HepG2 (cell line): ENCODE measurements around the gene RAB43. TPM values are rescaled to one million over a fixed set of nuclear protein-coding genes. Genes with fewer than 3 reads are reported as not detected.

Experiments
- ATF3 ChIP-seq: sonication (generic); formaldehyde crosslinking; IDR thresholded peaks from 2 replicates; pipeline ENCODE4 v1.4.0; 2020; ENCODE audit warnings: missing genetic modification reagents
- ELF3 ChIP-seq: IDR thresholded peaks from 2 replicates; pipeline ENCODE4 v1.6.1; 2016; ENCODE audit warnings: missing genetic modification reagents, missing compliant biosample characterization
- FOSL1 ChIP-seq: sonication (generic); formaldehyde crosslinking; IDR thresholded peaks from 2 replicates; pipeline ENCODE4 v1.9.0; 2021; ENCODE audit warnings: missing genetic modification reagents, borderline replicate concordance
- IKZF4 ChIP-seq: sonication (generic); formaldehyde crosslinking; IDR thresholded peaks from 2 replicates; pipeline ENCODE4 v1.5.1; 2020; ENCODE audit warnings: borderline replicate concordance, mild to moderate bottlenecking, low read depth, missing genetic modification reagents; ENCODE audit errors: not compliant biosample characterization
- JARID2 ChIP-seq: sonication (generic); formaldehyde crosslinking; IDR thresholded peaks from 2 replicates; pipeline ENCODE4 v1.8.1; 2023; ENCODE audit warnings: missing genetic modification reagents, inconsistent platforms; ENCODE audit not compliant: insufficient replicate concordance
- KAT8 ChIP-seq: IDR thresholded peaks from 2 replicates; pipeline ENCODE4 v1.6.1; 2016; ENCODE audit warnings: missing genetic modification reagents, missing compliant biosample characterization
- MIER3 ChIP-seq: IDR thresholded peaks from 2 replicates; pipeline ENCODE4 v1.6.1; 2016; ENCODE audit warnings: missing compliant biosample characterization, borderline replicate concordance
- PRMT3 ChIP-seq: sonication (generic); formaldehyde crosslinking; IDR thresholded peaks from 2 replicates; pipeline ENCODE4 v1.8.1; 2022; ENCODE audit warnings: low read depth, mild to moderate bottlenecking, moderate library complexity, missing genetic modification reagents, borderline replicate concordance
- PTBP1 ChIP-seq: fragments of 200-400 bp; formaldehyde crosslinking; IDR thresholded peaks from 2 replicates; pipeline ENCODE4 v1.6.1; 2018; ENCODE audit warnings: low read length, low read depth; ENCODE audit not compliant: poor library complexity, severe bottlenecking
- SIX1 ChIP-seq: sonication (generic); formaldehyde crosslinking; IDR thresholded peaks from 2 replicates; pipeline ENCODE4 v1.4.0; 2020; ENCODE audit warnings: missing genetic modification reagents, borderline replicate concordance
- SYNCRIP ChIP-seq: fragments of 200-400 bp; formaldehyde crosslinking; IDR thresholded peaks from 2 replicates; pipeline ENCODE4 v1.6.1; 2018; ENCODE audit warnings: mild to moderate bottlenecking, low read depth, low read length; ENCODE audit not compliant: insufficient read depth
- TCF12 ChIP-seq, 2 experiments: fragments of 450-650 bp in 1 of 2; sonication (generic) in 1 of 2; formaldehyde crosslinking in 1 of 2; IDR thresholded peaks; 2 replicates each; pipeline versions ENCODE4 v1.6.1 to v1.8.0; 2017 to 2022; ENCODE audit warnings: antibody characterized with exemption in 1 of 2, mild to moderate bottlenecking in 1 of 2, missing genetic modification reagents in 1 of 2, moderate library complexity in 1 of 2
- ZFP36L1 ChIP-seq: sonication (generic); formaldehyde crosslinking; IDR thresholded peaks from 2 replicates; pipeline ENCODE4 v1.8.0; 2022; ENCODE audit warnings: mild to moderate bottlenecking, missing genetic modification reagents, moderate library complexity
- ZFX ChIP-seq: sonication (generic); formaldehyde crosslinking; IDR thresholded peaks from 2 replicates; pipeline ENCODE4 v1.4.0; 2020; ENCODE audit warnings: mild to moderate bottlenecking, low read depth, missing genetic modification reagents, moderate library complexity
- ZNF138 ChIP-seq: sonication (generic); formaldehyde crosslinking; IDR thresholded peaks from 2 replicates; pipeline ENCODE4 v1.5.0; 2020; ENCODE audit warnings: mild to moderate bottlenecking, low read depth, missing genetic modification reagents
- ZNF180 ChIP-seq: sonication (generic); formaldehyde crosslinking; IDR thresholded peaks from 2 replicates; pipeline ENCODE4 v1.4.0; 2020; ENCODE audit warnings: low read depth, missing genetic modification reagents, borderline replicate concordance
- ZNF264 ChIP-seq: sonication (generic); formaldehyde crosslinking; IDR thresholded peaks from 2 replicates; pipeline ENCODE4 v1.4.0; 2020; ENCODE audit warnings: missing genetic modification reagents
- ZNF709 ChIP-seq: sonication (generic); formaldehyde crosslinking; IDR thresholded peaks from 2 replicates; pipeline ENCODE4 v1.5.0; 2020; ENCODE audit warnings: mild to moderate bottlenecking, missing genetic modification reagents
- ZNF773 ChIP-seq: sonication (generic); formaldehyde crosslinking; IDR thresholded peaks from 2 replicates; pipeline ENCODE4 v1.4.0; 2020; ENCODE audit warnings: missing genetic modification reagents, borderline replicate concordance
- polyA plus RNA-seq, 8 experiments: library from polyadenylated mRNA; depleted of rRNA in 3 of 8; stranded (reverse) in 7 of 8; unstranded in 1 of 8; fragments of >200 nt; fragmentation: Illumina TruSeq in 4 of 8; extraction: Trizol in 4 of 8; gene quantifications; 2 replicates each; pipeline versions ENCODE4 v1.2.1 to v1.2.3, GENCODE V29; 2011 to 2016; ENCODE audit warnings: low read depth in 4 of 8, missing spikeins in 1 of 8, mixed read lengths in 1 of 8; ENCODE audit not compliant: insufficient read depth in 1 of 8
- total RNA-seq, 5 experiments: library from RNA; depleted of rRNA; stranded (reverse); fragments of >200 nt; fragmentation: Illumina TruSeq; extraction: Trizol; gene quantifications; 2 replicates each; pipeline ENCODE4 v1.2.3, GENCODE V29; 2016; ENCODE audit warnings: low read depth in 1 of 5
- TF ChIP-seq, protein P1 (sequence below): sonication (generic); formaldehyde crosslinking; IDR thresholded peaks from 2 replicates; pipeline ENCODE4 v1.8.1; 2023; ENCODE audit warnings: mild to moderate bottlenecking, missing genetic modification reagents, borderline replicate concordance
- TF ChIP-seq, protein P2 (sequence below), 2 experiments: sonication (generic) in 1 of 2; formaldehyde crosslinking in 1 of 2; IDR thresholded peaks; 2 replicates each; pipeline versions ENCODE4 v1.6.1 to v1.9.0; 2014 to 2022; ENCODE audit warnings: antibody characterized with exemption in 1 of 2, borderline replicate concordance in 1 of 2, inconsistent platforms in 1 of 2, low read depth in 1 of 2, missing genetic modification reagents in 1 of 2

The RAB43 gene
- total and polyA plus RNA-seq, 2 of the 13 experiments (the other 11 are each of a cell fraction or from before 2014, with no cell fraction given), result 11.8 to 18.4 TPM

DNA sequence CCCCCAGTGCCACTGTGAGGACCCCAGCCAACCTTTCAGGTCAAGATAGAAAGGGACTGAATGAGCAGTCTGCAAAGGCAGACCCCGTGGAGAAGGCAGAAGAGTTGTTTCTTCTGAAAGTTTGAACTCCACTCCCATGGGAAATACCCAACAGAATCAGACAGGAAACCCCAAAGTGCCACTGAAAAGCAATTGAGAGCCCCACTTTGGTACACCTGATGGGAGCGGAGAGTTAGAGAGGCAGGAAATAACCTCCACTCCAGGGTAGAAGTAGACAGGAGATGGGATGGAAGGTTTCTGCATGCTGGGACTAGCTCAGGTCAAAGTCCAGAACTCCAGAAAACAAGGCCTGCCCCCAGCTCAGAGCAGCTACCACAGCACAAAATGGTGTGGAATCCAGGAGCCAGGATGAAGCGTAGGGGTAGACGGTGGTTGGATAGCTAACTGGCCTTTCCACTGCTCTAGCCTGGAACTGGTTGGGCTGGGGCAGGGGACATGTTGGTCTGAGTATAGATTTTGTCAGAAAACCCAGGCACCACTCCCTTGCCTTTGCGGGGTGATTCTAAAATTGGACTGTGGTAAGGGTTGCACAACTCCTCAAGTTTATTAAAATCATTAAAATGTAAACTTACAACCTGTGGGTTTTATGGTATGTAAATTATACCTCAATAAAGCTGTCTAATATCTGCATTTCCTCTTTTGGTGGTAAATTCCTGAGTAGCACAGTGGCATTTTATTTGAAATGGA is 1.9 kb upstream of the RAB43 start (continued):
- TF ChIP-seq ZFP36L1 (CRISPR knock-in tag), result no peak
- TF ChIP-seq, protein P1, sequence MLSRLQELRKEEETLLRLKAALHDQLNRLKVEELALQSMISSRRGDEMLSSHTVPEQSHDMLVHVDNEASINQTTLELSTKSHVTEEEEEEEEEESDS, result no peak
- TF ChIP-seq IKZF4 (CRISPR knock-in tag), result no peak
- TF ChIP-seq ZNF180 (CRISPR knock-in tag), result no peak
- no peak for TF ChIP-seq ATF3
- no peak for TF ChIP-seq PRMT3 (CRISPR knock-in tag)
- peak; percentile 57; the same call in 1 of the 2 replicates for TF ChIP-seq ELF3 (CRISPR knock-in tag)
- no peak for TF ChIP-seq TCF12 (IDR thresholded peaks at IDR 0.05)
- no peak for TF ChIP-seq TCF12 (CRISPR knock-in tag; IDR thresholded peaks at IDR 0.05)
- TF ChIP-seq ZNF773 (CRISPR knock-in tag), result no peak
- no peak for TF ChIP-seq MIER3
- no peak for TF ChIP-seq JARID2
- TF ChIP-seq FOSL1 (CRISPR knock-in tag), result no peak
- no peak for TF ChIP-seq SYNCRIP
- peak; percentile 70 for TF ChIP-seq KAT8 (CRISPR knock-in tag)
- TF ChIP-seq, protein P2, sequence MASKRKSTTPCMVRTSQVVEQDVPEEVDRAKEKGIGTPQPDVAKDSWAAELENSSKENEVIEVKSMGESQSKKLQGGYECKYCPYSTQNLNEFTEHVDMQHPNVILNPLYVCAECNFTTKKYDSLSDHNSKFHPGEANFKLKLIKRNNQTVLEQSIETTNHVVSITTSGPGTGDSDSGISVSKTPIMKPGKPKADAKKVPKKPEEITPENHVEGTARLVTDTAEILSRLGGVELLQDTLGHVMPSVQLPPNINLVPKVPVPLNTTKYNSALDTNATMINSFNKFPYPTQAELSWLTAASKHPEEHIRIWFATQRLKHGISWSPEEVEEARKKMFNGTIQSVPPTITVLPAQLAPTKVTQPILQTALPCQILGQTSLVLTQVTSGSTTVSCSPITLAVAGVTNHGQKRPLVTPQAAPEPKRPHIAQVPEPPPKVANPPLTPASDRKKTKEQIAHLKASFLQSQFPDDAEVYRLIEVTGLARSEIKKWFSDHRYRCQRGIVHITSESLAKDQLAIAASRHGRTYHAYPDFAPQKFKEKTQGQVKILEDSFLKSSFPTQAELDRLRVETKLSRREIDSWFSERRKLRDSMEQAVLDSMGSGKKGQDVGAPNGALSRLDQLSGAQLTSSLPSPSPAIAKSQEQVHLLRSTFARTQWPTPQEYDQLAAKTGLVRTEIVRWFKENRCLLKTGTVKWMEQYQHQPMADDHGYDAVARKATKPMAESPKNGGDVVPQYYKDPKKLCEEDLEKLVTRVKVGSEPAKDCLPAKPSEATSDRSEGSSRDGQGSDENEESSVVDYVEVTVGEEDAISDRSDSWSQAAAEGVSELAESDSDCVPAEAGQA (IDR thresholded peaks at IDR 0.05; ENCODE audit: low read depth), result no peak
- TF ChIP-seq, protein P2 (CRISPR knock-in tag; IDR thresholded peaks at IDR 0.05; ENCODE audit: borderline replicate concordance), result no peak
- no peak for TF ChIP-seq PTBP1
- TF ChIP-seq ZNF709 (CRISPR knock-in tag), result no peak
- TF ChIP-seq ZNF264 (CRISPR knock-in tag), result peak; percentile 68; the same call in 1 of the 2 replicates
- TF ChIP-seq ZNF138 (CRISPR knock-in tag), result no peak
- no peak for TF ChIP-seq SIX1 (CRISPR knock-in tag)
- peak; percentile 85 for TF ChIP-seq ZFX
